Measurements from ENCODE around the gene USP1.
A peak's percentile ranks its signal among the peaks of the same experiment; 100 is the strongest.

Gene USP1

GRCh38 chr1:62429581-62429980 lies 7.3 kb upstream of the USP1 start:
- H3K36me3 ChIP-seq (ENCODE audit: insufficient read depth, low read depth, low read length), result no peaks in the 10 kb centered on the region
- 0 out of 2 replicates have a peak, but pooled peaks cover 3% of the 10 kb centered on the region for H3K27me3 ChIP-seq (ENCODE audit: insufficient read depth, low read length)
- no peaks in the 10 kb centered on the region for H3K9me3 ChIP-seq (ENCODE audit: insufficient read depth, low read depth, low read length)
- no peak overlapping the region for H3K9ac ChIP-seq (ENCODE audit: low read depth, low read length)
- H3K4me1 ChIP-seq (ENCODE audit: insufficient read depth, low read length), result no peaks in the 10 kb centered on the region
- no peak overlapping the region for H3K4me3 ChIP-seq (ENCODE audit: low read length)
- no peak overlapping the region for H3K27ac ChIP-seq (ENCODE audit: low read length)

DNA sequence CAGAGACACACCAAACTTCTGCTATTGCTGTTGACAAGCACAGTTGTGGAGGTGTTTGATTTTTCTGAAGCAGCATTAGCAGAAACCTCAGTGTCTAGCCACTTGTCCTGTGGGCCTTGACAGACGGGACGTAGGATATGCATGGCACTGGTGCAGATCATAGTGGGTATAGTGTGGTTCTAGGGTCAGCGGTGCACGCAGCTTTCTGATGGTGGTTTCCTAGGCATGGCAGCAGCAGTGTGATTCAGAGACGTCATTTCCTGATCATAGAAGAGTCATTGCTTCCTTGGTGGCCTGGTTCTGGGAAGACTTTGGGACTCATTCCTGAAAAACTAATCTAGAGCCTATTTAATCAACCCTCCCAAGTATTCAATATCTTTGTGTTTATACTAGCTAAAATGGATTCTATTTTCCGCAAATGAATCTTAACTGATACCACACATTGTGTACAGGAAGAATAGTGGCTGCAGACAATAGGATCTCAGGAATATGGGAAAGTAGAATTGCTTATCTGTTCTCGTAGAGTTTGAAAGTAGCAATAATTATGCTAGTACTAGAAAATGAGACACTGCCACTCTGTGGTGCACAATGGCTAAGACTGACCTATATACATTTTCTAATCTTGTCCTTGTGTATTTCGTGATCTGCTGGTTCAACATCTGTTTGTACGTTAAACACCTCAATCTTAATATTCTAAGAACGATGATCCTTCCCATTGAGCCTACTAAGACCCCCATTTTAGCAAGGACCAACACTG lies 2.8 kb upstream of the USP1 start:
- no peaks in the 10 kb centered on the region for H3K36me3 ChIP-seq (ENCODE audit: insufficient read depth, low read depth, low read length)
- H3K4me3 ChIP-seq (ENCODE audit: low read length), result no peak overlapping the region
- no peak overlapping the region for H3K27ac ChIP-seq (ENCODE audit: low read length)
- H3K9ac ChIP-seq (ENCODE audit: low read depth, low read length), result no peak overlapping the region
- no peaks in the 10 kb centered on the region for H3K9me3 ChIP-seq (ENCODE audit: insufficient read depth, low read depth, low read length)
- H3K27me3 ChIP-seq (ENCODE audit: insufficient read depth, low read length), result 0 out of 2 replicates have a peak, but pooled peaks cover 3% of the 10 kb centered on the region
- peaks cover 6% of the 10 kb centered on the region; the same call in 1 of the 2 replicates for H3K4me1 ChIP-seq (ENCODE audit: insufficient read depth, low read length)

GRCh38 chr1:62434618-62435001 lies 2.2 kb upstream of the USP1 start:
- no peak overlapping the region for H3K9ac ChIP-seq (ENCODE audit: low read depth, low read length)

GRCh38 chr1:62435231-62436038 lies 1.4 kb upstream of the USP1 start:
- H3K9me3 ChIP-seq (ENCODE audit: insufficient read depth, low read depth, low read length), result no peaks in the 10 kb centered on the region

More at GRCh38 chr1:62434618-62435001, 2.2 kb upstream of the USP1 start:
- 0 out of 2 replicates have a peak, but pooled peaks cover 3% of the 10 kb centered on the region for H3K27me3 ChIP-seq (ENCODE audit: insufficient read depth, low read length)
- peaks cover under 1% of the 10 kb centered on the region; the same call in 1 of the 2 replicates for H3K36me3 ChIP-seq (ENCODE audit: insufficient read depth, low read depth, low read length)
- H3K9me3 ChIP-seq (ENCODE audit: insufficient read depth, low read depth, low read length), result no peaks in the 10 kb centered on the region
- peaks cover 8% of the 10 kb centered on the region; the same call in 1 of the 2 replicates for H3K4me1 ChIP-seq (ENCODE audit: insufficient read depth, low read length)
- no peak overlapping the region for H3K27ac ChIP-seq (ENCODE audit: low read length)
- H3K4me3 ChIP-seq (ENCODE audit: low read length), result no peak overlapping the region

DNA sequence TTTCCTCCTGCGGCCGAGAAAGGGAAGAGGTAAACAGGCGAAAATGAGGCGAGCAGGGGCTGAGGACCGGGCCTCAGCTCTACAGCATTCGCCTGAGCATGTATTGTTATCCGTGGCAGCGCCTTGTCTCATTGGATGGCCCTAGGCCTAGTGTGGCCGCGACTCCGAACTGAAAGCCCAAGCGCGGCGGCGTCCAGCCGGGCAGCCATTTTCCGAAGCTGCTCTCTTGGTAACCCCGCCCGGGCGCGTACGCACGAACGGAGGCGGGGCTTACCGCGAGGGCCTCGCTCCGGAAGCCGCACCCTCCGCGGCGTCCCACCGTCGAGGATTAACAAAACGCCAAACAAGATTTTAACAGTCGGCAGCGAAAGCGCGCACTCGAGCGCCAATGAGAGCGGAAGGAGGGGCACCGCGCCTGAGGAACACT lies 797 bp upstream of the USP1 start:
- Histone ChIP-seq H3K4me3 (ENCODE audit: low read length) (peak overlapping the region; percentile 98), H3K9ac (ENCODE audit: low read depth, low read length) (peak overlapping the region; percentile 97)

More at GRCh38 chr1:62435231-62436038, 1.4 kb upstream of the USP1 start:
- H3K36me3 ChIP-seq (ENCODE audit: insufficient read depth, low read depth, low read length), result peaks cover 8% of the 10 kb centered on the region; the same call in 1 of the 2 replicates
- peaks cover 8% of the 10 kb centered on the region; the same call in 1 of the 2 replicates for H3K4me1 ChIP-seq (ENCODE audit: insufficient read depth, low read length)
- peak overlapping the region; percentile 93 for H3K27ac ChIP-seq (ENCODE audit: low read length)
- H3K9ac ChIP-seq (ENCODE audit: low read depth, low read length), result peak overlapping the region; percentile 97
- 0 out of 2 replicates have a peak, but pooled peaks cover 3% of the 10 kb centered on the region for H3K27me3 ChIP-seq (ENCODE audit: insufficient read depth, low read length)
- H3K4me3 ChIP-seq (ENCODE audit: low read length), result peak overlapping the region; percentile 98

GRCh38 chr1:62437273-62437940 lies 558 bp downstream of the USP1 start:
- no peaks in the 10 kb centered on the region for H3K9me3 ChIP-seq (ENCODE audit: insufficient read depth, low read depth, low read length)
- H3K36me3 ChIP-seq (ENCODE audit: insufficient read depth, low read depth, low read length), result peaks cover 27% of the 10 kb centered on the region
- no peaks in the 10 kb centered on the region for H3K27me3 ChIP-seq (ENCODE audit: insufficient read depth, low read length)
- peak overlapping the region; percentile 84 for H3K27ac ChIP-seq (ENCODE audit: low read length)
- peaks cover 8% of the 10 kb centered on the region; the same call in 1 of the 2 replicates for H3K4me1 ChIP-seq (ENCODE audit: insufficient read depth, low read length)
- H3K4me3 ChIP-seq (ENCODE audit: low read length), result peak overlapping the region; percentile 98
- H3K9ac ChIP-seq (ENCODE audit: low read depth, low read length), result peak overlapping the region; percentile 94

More for the DNA sequence above, 797 bp upstream of the USP1 start:
- Histone ChIP-seq H3K9me3 (ENCODE audit: insufficient read depth, low read depth, low read length) (no peaks in the 10 kb centered on the region), H3K27ac (ENCODE audit: low read length) (peak overlapping the region; percentile 93), H3K4me1 (ENCODE audit: insufficient read depth, low read length) (peaks cover 8% of the 10 kb centered on the region; the same call in 1 of the 2 replicates), H3K36me3 (ENCODE audit: insufficient read depth, low read depth, low read length) (peaks cover 14% of the 10 kb centered on the region), H3K27me3 (ENCODE audit: insufficient read depth, low read length) (no peaks in the 10 kb centered on the region)

DNA sequence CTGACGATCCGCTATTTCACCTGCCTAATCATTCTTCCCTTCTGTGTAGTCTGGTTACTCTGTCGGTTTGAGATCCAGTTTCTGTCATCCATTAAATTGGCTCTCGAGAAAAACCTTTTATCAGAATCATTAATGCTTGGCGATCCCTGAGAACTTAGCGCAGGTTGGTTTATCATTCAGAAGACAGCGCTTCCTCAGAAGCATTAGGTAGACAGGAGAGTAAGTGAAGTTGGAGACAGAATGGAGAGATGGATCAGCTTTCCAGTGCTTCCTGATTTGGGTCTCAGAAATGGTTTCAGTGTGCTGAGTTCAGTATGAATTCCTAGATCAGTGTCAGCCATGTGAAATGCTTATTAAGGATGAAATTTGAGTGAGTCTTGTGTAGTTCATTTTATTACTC lies 1.3 kb downstream of the USP1 start:
- no peak overlapping the region for H3K27ac ChIP-seq (ENCODE audit: low read length)
- no peaks in the 10 kb centered on the region for H3K9me3 ChIP-seq (ENCODE audit: insufficient read depth, low read depth, low read length)
- no peaks in the 10 kb centered on the region for H3K27me3 ChIP-seq (ENCODE audit: insufficient read depth, low read length)
- peaks cover 35% of the 10 kb centered on the region for H3K36me3 ChIP-seq (ENCODE audit: insufficient read depth, low read depth, low read length)
- peak overlapping the region; percentile 98 for H3K4me3 ChIP-seq (ENCODE audit: low read length)
- peak overlapping the region; percentile 94 for H3K9ac ChIP-seq (ENCODE audit: low read depth, low read length)
- peaks cover 8% of the 10 kb centered on the region; the same call in 1 of the 2 replicates for H3K4me1 ChIP-seq (ENCODE audit: insufficient read depth, low read length)

GRCh38 chr1:62439652-62440371 lies 3.0 kb downstream of the USP1 start:
- H3K4me3 ChIP-seq (ENCODE audit: low read length), result peak overlapping the region; percentile 23; the same call in 1 of the 2 replicates
- peak overlapping the region; percentile 8; the same call in 1 of the 2 replicates for H3K9ac ChIP-seq (ENCODE audit: low read depth, low read length)
- H3K9me3 ChIP-seq (ENCODE audit: insufficient read depth, low read depth, low read length), result no peaks in the 10 kb centered on the region
- H3K36me3 ChIP-seq (ENCODE audit: insufficient read depth, low read depth, low read length), result peaks cover 51% of the 10 kb centered on the region
- no peak overlapping the region for H3K27ac ChIP-seq (ENCODE audit: low read length)
- H3K4me1 ChIP-seq (ENCODE audit: insufficient read depth, low read length), result peaks cover 8% of the 10 kb centered on the region; the same call in 1 of the 2 replicates
- H3K27me3 ChIP-seq (ENCODE audit: insufficient read depth, low read length), result no peaks in the 10 kb centered on the region

- H3K4me1 ChIP-seq (ENCODE audit: insufficient read depth, low read length), result no peaks in the 10 kb centered on the region
- H3K9ac ChIP-seq (ENCODE audit: low read depth, low read length), result no peak overlapping the region
- no peaks in the 10 kb centered on the region for H3K9me3 ChIP-seq (ENCODE audit: insufficient read depth, low read depth, low read length)
- H3K4me3 ChIP-seq (ENCODE audit: low read length), result no peak overlapping the region
- H3K27me3 ChIP-seq (ENCODE audit: insufficient read depth, low read length), result no peaks in the 10 kb centered on the region
- no peak overlapping the region for H3K27ac ChIP-seq (ENCODE audit: low read length)
- peaks cover 97% of the 10 kb centered on the region for H3K36me3 ChIP-seq (ENCODE audit: insufficient read depth, low read depth, low read length)
Measured at GRCh38 chr1:62444701-62445100, 7.9 kb downstream of the USP1 start.

DNA sequence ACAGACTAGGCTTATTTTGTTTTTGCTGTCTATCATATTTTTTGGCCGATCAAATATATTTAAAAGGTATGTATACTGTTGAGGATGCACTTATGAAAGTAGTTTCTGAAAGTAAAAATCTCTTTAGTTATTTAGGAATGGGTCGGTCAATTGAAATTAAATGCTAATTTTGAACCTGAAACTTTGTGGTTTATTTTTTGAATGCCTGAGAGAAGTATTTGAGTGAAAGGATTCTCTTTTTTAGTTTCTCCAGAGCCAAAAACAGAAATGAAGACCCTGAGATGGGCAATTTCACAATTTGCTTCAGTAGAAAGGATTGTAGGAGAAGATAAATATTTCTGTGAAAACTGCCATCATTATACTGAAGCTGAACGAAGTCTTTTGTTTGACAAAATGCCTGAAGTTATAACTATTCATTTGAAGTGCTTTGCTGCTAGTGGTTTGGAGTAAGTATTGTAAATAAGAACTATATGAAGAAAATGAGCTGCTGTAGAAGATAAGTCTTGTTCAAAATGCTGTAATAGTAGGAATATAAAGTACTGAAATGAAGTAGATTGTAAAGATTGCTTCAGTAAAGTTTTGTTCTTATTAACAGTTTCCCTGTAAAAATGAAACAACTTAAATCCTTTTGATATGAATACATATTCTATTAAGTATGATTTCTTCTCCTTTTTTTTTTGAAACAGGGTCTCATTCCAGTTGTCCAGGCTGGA lies 11.5 kb downstream of the USP1 start:
- Histone ChIP-seq H3K9me3 (ENCODE audit: insufficient read depth, low read depth, low read length) (no peaks in the 10 kb centered on the region), H3K4me3 (ENCODE audit: low read length) (no peak overlapping the region), H3K4me1 (ENCODE audit: insufficient read depth, low read length) (no peaks in the 10 kb centered on the region), H3K36me3 (ENCODE audit: insufficient read depth, low read depth, low read length) (peaks cover 96% of the 10 kb centered on the region), H3K27ac (ENCODE audit: low read length) (no peak overlapping the region), H3K27me3 (ENCODE audit: insufficient read depth, low read length) (no peaks in the 10 kb centered on the region), H3K9ac (ENCODE audit: low read depth, low read length) (no peak overlapping the region)
